ENCODE results near the gene PRR5. TPM values are rescaled to one million over a fixed set of nuclear protein-coding genes. Genes with fewer than 3 reads are reported as not detected.

The PRR5 gene
- total RNA-seq, 1 donor: 10.8 TPM

GRCh38 chr22:44711241-44711560 is 9.2 kb downstream of the PRR5 start:
- Histone ChIP-seq H3K4me3 (ENCODE audit: low read length) (no peak overlapping the region), H3K9me3 (ENCODE audit: low read depth, low read length) (no peaks in the 10 kb centered on the region), H3K4me1 (ENCODE audit: insufficient read depth, low read length) (peaks cover 22% of the 10 kb centered on the region), H3K27me3 (ENCODE audit: insufficient read depth, low read length) (no peaks in the 10 kb centered on the region)

- Histone ChIP-seq H3K4me3 (ENCODE audit: low read length) (no peak overlapping the region), H3K4me1 (ENCODE audit: insufficient read depth, low read length) (peaks cover 22% of the 10 kb centered on the region), H3K9me3 (ENCODE audit: low read depth, low read length) (no peaks in the 10 kb centered on the region)
Observed at GRCh38 chr22:44711690-44712555, 9.9 kb downstream of the PRR5 start.

DNA sequence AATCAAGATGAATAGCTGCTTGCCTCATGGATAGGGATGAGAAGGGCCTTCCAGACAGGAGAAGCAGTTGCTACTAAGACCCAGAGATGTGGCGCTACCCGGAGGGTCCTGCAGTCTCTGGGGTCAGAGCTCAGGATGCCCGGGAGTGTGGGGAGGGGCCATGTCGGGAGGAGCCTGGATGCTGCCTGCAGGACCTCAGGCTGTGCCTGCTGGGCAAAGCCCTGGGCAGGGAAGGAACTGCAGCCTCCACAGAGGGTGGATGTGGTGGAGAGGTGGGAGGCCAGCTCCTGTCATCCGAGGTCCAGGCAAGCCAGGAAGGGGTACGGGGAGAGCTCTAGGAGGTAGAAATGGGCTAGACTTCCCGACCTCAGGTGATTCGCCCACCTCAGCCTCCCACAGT is 11.0 kb downstream of the PRR5 start:
- Histone ChIP-seq H3K27me3 (ENCODE audit: insufficient read depth, low read length) (no peaks in the 10 kb centered on the region), H3K4me1 (ENCODE audit: insufficient read depth, low read length) (peaks cover 22% of the 10 kb centered on the region), H3K4me3 (ENCODE audit: low read length) (no peak overlapping the region), H3K9me3 (ENCODE audit: low read depth, low read length) (no peaks in the 10 kb centered on the region)

More at GRCh38 chr22:44711690-44712555, 9.9 kb downstream of the PRR5 start:
- no peaks in the 10 kb centered on the region for H3K27me3 ChIP-seq (ENCODE audit: insufficient read depth, low read length)

DNA sequence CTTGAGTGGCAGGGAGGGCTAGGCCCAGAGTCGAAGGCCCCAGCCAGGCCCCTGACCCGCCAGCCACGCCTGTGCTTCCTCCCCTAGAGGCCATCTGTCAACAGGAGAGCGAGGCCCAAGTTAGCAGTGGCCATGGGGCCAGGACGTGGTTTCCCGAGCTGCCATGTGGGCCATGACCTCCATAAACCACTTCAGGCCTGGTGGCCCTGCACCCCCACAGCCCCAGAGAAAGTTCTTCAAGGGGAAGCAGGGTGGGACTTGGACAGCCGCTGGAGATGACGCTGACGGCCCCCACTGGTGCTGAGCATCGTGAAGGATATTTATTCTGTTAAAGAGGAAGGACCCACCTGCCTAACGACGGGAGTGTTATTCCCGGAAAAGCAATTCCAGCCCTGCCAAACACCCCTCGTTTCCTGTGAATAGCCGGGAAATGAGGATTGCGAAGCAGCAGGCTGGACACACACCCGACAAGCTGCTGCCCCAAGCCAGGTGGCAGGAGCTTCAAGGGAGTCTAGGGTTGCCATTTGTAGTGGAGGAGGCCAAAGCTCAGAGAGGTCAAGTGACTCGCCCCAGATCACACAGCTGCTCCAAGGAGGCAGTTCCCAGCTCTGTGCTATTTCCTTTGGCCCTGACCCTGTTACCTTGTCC is 12.8 kb downstream of the PRR5 start:
- Histone ChIP-seq H3K4me1 (ENCODE audit: insufficient read depth, low read length) (peaks cover 16% of the 10 kb centered on the region), H3K4me3 (ENCODE audit: low read length) (no peak overlapping the region), H3K9me3 (ENCODE audit: low read depth, low read length) (no peaks in the 10 kb centered on the region), H3K27me3 (ENCODE audit: insufficient read depth, low read length) (no peaks in the 10 kb centered on the region)

DNA sequence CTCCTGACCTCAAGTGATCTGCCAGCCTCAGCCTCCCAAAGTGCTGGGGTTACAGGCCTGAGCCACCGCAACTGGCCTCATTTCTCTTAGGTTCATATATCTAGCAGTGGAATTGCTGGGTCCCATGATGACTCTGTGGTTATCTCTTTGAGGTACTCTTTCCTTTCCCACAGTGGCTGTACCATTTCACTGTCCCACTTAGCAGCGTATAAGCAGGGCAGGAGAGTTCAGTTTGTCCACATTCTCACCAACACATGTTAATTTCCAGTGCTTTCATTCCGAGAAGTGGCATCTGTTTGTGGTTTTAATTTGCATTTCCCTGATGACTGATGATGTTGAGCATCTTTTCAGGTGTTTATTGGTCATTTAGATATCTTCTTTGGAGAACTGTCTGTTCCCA is 16.4 kb downstream of the PRR5 start:
- Histone ChIP-seq H3K9me3 (ENCODE audit: low read depth, low read length) (no peaks in the 10 kb centered on the region), H3K4me1 (ENCODE audit: insufficient read depth, low read length) (no peaks in the 10 kb centered on the region), H3K4me3 (ENCODE audit: low read length) (no peak overlapping the region), H3K27me3 (ENCODE audit: insufficient read depth, low read length) (no peaks in the 10 kb centered on the region)

DNA sequence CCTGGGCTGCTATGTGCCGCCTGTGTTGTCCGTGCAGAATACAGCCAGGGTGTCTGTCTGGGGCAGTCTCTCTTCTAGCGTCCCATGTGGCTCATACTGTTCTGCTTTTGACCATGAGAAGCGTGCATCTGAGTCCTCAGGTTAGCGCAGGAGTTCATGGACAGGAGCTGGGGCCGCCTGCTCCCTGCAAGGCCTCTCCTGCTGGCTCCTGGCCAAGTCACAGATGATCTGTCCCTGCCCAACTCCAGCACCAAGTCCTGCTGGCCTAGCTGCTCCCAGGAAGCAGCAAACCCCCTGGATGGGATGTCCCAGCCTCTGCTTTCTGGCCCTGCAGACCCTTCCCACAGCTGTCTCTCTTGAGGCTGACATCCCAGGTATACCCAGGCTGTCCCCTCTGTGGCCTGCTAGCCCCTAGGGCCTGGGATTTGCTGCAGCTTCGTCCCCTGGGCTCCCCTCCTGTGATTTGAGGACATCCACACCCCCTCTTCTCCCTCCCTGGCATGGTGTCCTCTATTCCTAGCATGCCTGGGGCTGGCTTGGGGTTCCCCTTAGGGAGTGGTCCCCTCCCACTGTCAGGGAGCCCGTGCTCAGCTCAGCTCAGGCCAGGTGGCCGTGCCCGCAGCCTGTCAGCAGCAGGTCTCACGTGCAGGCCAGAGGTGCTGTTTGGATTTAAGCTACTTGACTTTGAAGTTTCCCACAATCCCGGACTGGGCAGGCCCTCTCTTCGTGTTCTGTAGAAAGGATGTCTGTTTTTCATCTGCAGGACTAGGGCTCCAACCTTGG is 17.8 kb downstream of the PRR5 start:
- Histone ChIP-seq H3K4me1 (ENCODE audit: insufficient read depth, low read length) (no peaks in the 10 kb centered on the region), H3K9me3 (ENCODE audit: low read depth, low read length) (no peaks in the 10 kb centered on the region), H3K27me3 (ENCODE audit: insufficient read depth, low read length) (no peaks in the 10 kb centered on the region), H3K4me3 (ENCODE audit: low read length) (no peak overlapping the region)

- H3K27me3 ChIP-seq (ENCODE audit: insufficient read depth, low read length): no peaks in the 10 kb centered on the region
- no peak overlapping the region for H3K4me3 ChIP-seq (ENCODE audit: low read length)
- H3K9me3 ChIP-seq (ENCODE audit: low read depth, low read length): no peaks in the 10 kb centered on the region
Observed at GRCh38 chr22:44721213-44721612, 19.2 kb downstream of the PRR5 start.

DNA sequence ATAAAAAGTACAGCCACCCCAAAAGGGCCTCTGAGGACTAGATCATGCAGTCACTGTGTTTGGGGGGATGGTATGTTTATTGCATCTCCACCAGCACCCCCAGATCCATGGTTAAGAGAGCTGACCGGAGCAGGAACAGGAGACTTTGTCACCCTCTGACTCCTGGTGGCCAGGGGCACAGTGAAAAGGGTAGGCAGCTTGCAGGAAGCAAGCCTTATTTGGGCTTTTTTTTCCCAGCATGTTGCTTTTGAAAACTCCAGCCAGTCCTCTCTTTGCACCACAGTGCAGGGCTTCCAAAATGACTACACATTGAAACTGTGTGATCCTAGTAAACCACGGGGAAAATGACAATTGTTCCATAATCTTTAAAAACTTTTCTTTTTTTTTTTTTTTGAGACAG is 20.6 kb downstream of the PRR5 start:
- Histone ChIP-seq H3K4me3 (ENCODE audit: low read length) (no peak overlapping the region), H3K4me1 (ENCODE audit: insufficient read depth, low read length) (no peaks in the 10 kb centered on the region)

More at GRCh38 chr22:44721213-44721612, 19.2 kb downstream of the PRR5 start:
- H3K4me1 ChIP-seq (ENCODE audit: insufficient read depth, low read length): no peaks in the 10 kb centered on the region

DNA sequence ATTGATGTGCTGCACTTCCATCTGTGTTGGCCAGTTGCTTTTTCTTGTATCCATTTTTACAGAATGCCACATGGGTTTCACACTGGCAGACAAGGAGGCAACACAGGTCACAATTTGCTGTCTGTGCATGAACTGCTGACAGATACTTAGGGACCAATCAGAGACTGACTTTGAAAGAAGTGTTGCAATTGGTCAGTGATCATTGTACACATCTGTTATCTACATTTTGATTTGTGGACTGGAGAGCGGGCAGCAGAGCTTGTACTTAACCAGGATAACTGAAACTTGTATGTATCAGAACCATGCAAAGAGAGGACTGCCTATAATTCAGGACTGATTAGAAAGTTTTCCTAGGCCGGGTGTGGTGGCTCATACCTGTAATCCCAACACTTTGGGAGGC is 21.8 kb downstream of the PRR5 start:
- Histone ChIP-seq H3K27me3 (ENCODE audit: insufficient read depth, low read length) (no peaks in the 10 kb centered on the region), H3K9me3 (ENCODE audit: low read depth, low read length) (no peaks in the 10 kb centered on the region), H3K4me1 (ENCODE audit: insufficient read depth, low read length) (peaks cover under 1% of the 10 kb centered on the region), H3K4me3 (ENCODE audit: low read length) (no peak overlapping the region)

More for the DNA sequence above, 20.6 kb downstream of the PRR5 start:
- Histone ChIP-seq H3K9me3 (ENCODE audit: low read depth, low read length) (no peaks in the 10 kb centered on the region), H3K27me3 (ENCODE audit: insufficient read depth, low read length) (no peaks in the 10 kb centered on the region)

- H3K9me3 ChIP-seq (ENCODE audit: low read depth, low read length): no peaks in the 10 kb centered on the region
- H3K4me1 ChIP-seq (ENCODE audit: insufficient read depth, low read length): peaks cover 7% of the 10 kb centered on the region
- H3K27me3 ChIP-seq (ENCODE audit: insufficient read depth, low read length): no peaks in the 10 kb centered on the region
- H3K4me3 ChIP-seq (ENCODE audit: low read length): no peak overlapping the region
Observed at GRCh38 chr22:44724416-44724815, 22.4 kb downstream of the PRR5 start.

GRCh38 chr22:44724859-44725258 is 22.9 kb downstream of the PRR5 start:
- H3K4me3 ChIP-seq (ENCODE audit: low read length): no peak overlapping the region
- peaks cover 10% of the 10 kb centered on the region for H3K4me1 ChIP-seq (ENCODE audit: insufficient read depth, low read length)
- H3K27me3 ChIP-seq (ENCODE audit: insufficient read depth, low read length): no peaks in the 10 kb centered on the region
- no peaks in the 10 kb centered on the region for H3K9me3 ChIP-seq (ENCODE audit: low read depth, low read length)

DNA sequence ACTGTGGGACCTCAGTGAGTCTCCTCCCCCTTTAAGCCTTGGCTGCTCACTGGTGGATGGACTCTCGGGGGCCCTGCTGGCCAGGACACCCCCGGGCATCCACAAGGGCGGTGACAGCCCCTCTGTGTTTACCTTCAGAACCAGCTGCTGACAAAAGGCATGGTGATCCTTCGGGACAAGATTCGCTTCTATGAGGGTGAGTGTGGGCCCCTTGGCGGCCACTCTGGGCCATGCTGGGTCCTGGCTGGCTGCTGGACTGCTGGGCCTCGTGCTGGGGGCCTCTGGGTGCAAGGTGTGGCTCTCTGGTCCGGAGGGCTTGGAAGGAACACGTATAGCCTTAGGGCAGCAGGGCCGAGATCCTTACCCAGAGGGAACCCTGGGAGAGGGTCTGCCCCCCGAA is 24.4 kb downstream of the PRR5 start:
- Histone ChIP-seq H3K4me1 (ENCODE audit: insufficient read depth, low read length) (peaks cover 10% of the 10 kb centered on the region), H3K27me3 (ENCODE audit: insufficient read depth, low read length) (no peaks in the 10 kb centered on the region), H3K9me3 (ENCODE audit: low read depth, low read length) (no peaks in the 10 kb centered on the region), H3K4me3 (ENCODE audit: low read length) (no peak overlapping the region)

- H3K4me3 ChIP-seq (ENCODE audit: low read length): no peak overlapping the region
Observed at GRCh38 chr22:44727148-44727547, 25.1 kb downstream of the PRR5 start.

GRCh38 chr22:44727709-44728108 is 25.7 kb downstream of the PRR5 start:
- H3K9me3 ChIP-seq (ENCODE audit: low read depth, low read length): no peaks in the 10 kb centered on the region
- H3K4me1 ChIP-seq (ENCODE audit: insufficient read depth, low read length): peaks cover 10% of the 10 kb centered on the region
- H3K27me3 ChIP-seq (ENCODE audit: insufficient read depth, low read length): no peaks in the 10 kb centered on the region
- no peak overlapping the region for H3K4me3 ChIP-seq (ENCODE audit: low read length)

More at GRCh38 chr22:44727148-44727547, 25.1 kb downstream of the PRR5 start:
- Histone ChIP-seq H3K27me3 (ENCODE audit: insufficient read depth, low read length) (no peaks in the 10 kb centered on the region), H3K9me3 (ENCODE audit: low read depth, low read length) (no peaks in the 10 kb centered on the region), H3K4me1 (ENCODE audit: insufficient read depth, low read length) (peaks cover 10% of the 10 kb centered on the region)

DNA sequence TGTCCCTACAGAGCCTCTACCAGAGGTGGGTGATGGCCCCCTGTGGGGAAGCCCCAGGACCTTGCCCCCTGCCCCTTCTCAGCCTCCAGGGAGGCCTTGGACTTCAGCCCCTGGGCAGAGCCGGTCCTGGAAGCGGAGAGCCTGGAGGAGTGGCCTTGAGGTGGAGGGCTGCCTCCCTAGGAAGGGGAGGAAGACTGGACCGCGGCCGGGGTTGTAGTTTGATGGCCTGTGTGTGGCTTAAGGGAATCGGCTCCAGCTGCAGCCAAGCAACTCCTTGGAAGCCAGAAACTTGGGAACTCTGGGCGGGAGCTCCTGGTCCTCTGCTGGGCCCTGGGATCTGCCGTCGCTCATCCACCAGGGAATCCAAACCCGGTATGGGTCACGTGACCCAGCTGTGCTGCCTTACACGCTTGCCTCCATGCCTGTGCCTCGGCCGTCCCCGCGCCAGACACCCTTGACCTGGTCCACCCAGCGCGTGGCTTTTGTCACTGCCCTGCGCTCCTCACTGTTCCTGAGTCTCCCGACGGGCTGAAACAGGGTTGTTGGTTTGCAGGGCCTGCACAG is 26.8 kb downstream of the PRR5 start:
- no peaks in the 10 kb centered on the region for H3K27me3 ChIP-seq (ENCODE audit: insufficient read depth, low read length)
- H3K4me1 ChIP-seq (ENCODE audit: insufficient read depth, low read length): peaks cover 10% of the 10 kb centered on the region
- no peak overlapping the region for H3K4me3 ChIP-seq (ENCODE audit: low read length)
- H3K9me3 ChIP-seq (ENCODE audit: low read depth, low read length): no peaks in the 10 kb centered on the region

All from mononuclear cell (primary cell).